Stimulated activated CD4-positive, alpha-beta T cell treated with anti-CD3 and anti-CD28 coated beads, TNF-alpha, amount 100 ng/mL, for 4 hours (primary cell): Measurements from ENCODE around the gene KCTD2.

Experiments used
- DNase-seq, 3 experiments: peaks; one replicate each; pipeline ENCODE4 v3.0.0-alpha.2; 2020; ENCODE audit warnings: low read depth in 3 of 3

The KCTD2 gene

GRCh38 chr17:75098861-75099260 lies 51.8 kb downstream of the KCTD2 start:
- no peak for DNase-seq

- no peak for DNase-seq
Measured at GRCh38 chr17:75099881-75100595, 53.0 kb downstream of the KCTD2 start.

DNA sequence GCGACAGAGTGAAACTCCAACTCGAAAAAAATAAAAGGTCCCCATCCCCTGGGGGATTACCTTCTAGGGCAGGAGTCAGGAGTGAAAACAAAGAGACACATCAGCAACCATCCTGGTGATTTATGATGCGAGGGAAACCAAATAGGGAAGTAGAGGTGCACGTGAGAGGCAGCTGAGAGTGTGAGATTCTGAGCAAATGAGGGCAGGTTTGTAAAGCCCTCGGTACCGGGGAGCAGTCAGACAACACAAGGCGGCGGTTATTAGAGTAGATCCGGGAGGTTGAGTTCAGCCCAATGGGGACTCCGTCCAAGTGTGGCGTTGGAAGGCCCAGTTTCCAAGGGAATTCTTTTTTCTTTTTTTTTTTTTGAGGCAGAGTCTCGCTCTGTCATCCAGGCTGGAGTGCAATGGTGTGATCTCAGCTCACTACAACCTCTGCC lies 55.4 kb downstream of the KCTD2 start:
- DNase-seq = no peak

DNA sequence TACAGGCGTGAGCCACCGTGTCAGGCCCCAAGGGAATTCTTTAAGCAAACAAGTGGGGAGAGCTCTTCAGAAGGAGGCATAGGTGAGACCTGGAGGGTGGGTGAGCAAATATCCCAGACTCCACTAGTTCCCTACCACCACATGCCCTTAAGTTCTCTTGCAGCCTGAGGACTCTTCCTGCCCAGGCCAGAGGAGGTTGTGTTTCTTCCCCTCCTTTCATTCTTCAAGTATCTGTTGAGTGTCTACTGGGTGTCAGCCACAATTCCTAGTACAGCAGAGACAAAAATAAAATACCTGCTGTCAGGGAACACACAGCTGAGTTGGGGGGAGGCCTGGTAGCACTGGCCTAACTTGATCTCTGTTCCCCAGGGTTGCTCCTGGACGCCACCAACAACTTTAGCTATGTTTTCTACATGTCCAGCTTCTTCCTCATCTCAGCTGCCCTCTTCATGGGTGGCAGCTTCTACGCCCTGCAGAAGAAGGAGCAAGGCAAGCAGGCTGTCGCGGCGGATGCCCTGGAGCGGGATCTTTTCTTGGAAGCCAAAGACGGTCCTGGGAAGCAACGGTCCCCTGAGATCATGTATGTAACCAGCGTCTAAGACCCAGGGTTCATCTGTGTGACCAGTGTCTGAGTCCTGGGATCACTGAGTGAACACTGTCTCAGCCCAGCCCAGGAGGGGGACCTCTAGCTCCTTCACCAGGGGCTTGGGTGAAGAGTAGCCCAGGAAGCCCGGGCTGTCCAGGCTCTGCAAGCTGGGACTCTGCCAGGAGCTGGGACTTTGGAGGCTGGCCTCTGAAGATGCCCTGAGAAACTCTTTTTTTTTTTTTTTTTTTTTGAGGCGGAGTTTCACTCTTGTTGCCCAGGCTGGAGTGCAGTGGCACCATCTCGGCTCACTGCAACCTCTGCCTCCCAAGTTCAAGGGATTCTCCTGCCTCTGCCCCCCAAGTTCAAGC lies 56.9 kb downstream of the KCTD2 start:
- no peak for DNase-seq

- DNase-seq = no peak
Measured at GRCh38 chr17:75105126-75106080, 58.4 kb downstream of the KCTD2 start.

DNA sequence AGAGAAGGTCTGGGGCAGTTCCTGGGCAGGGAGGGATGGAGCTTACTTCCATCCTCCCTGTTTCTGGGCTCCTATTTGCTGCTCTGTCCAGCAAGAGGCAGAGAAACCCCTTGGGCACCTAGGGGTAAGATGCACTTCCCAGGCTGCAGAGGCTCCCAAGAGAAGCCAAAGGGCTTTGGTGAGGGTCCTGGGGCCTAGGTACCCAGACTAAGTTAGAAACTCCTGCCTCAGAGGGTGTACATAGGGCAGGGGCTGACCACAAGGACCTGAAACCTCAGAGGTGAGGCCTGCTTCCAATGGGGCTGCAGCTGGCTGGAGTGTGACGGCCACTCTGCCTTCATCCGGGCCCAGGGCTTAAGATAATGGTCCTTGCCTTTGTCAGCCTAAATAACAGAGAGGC lies 61.2 kb downstream of the KCTD2 start:
- DNase-seq = no peak

DNA sequence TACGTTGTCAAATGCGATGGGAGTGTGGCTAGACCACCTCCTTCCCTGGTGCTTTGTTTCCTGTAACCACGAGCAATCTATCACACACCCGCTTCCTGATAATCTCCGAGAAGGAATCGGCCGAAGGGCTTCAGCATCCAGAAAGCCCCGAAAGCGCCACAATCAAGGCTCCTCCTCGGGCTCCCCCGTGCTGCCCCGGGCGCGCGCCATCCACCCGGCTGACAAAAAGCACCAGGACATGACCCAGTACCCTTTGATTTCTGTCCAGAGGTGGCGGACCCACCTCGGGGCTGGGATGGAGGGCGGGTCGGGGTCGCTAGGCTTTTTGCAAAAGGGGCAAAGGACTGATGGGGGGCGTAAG lies 62.0 kb downstream of the KCTD2 start:
- DNase-seq = no peak

GRCh38 chr17:75109407-75110233 lies 62.6 kb downstream of the KCTD2 start, which contains the start of gene ARMC7:
ARMC7 (plus strand) TSS chr17:75109969; CDS start chr17:75110289, 320 bp downstream.
- DNase-seq = peak; percentile 82 to 91 (median 82)

DNA sequence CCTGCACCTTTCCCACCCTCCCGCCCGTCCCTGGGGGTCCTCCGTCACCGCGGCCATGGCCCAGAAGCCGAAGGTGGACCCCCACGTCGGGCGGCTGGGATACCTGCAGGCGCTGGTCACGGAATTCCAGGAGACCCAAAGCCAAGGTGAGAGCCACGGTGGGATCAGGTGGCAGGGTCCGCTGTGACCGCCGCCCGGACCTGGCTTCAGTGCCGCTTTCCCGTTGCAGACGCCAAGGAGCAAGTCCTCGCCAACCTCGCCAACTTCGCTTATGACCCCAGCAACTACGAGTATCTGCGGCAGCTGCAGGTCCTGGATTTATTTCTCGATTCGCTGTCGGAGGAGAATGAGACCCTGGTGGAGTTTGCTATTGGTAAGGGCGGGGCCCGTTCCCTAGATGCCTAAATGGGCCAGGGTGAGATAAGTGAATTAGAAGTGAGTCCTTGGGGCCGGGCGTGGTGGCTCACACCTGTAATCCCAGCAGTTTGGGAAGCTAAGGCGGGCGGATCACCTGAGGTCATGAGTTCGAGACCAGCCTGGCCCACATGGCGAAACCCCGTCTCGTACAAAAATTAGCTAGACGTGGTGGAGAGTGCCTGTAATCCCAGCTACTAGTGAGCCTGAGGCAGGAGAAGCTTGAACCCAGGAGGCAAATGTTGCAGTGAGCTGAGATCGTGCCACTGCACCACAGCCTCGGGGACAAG lies 63.4 kb downstream of the KCTD2 start:
- DNase-seq = no peak

GRCh38 chr17:75111777-75112335 lies 64.8 kb downstream of the KCTD2 start:
- no peak for DNase-seq

- DNase-seq = peak; percentile 61 to 86 (median 74)
Measured at GRCh38 chr17:75113798-75114551, 67.0 kb downstream of the KCTD2 start.

- no peak for DNase-seq
Measured at GRCh38 chr17:75114552-75115314, 67.7 kb downstream of the KCTD2 start.
